ENCODE measurements around the gene RAB3D.
A peak's percentile ranks its signal among the peaks of the same experiment; 100 is the strongest.

DNA sequence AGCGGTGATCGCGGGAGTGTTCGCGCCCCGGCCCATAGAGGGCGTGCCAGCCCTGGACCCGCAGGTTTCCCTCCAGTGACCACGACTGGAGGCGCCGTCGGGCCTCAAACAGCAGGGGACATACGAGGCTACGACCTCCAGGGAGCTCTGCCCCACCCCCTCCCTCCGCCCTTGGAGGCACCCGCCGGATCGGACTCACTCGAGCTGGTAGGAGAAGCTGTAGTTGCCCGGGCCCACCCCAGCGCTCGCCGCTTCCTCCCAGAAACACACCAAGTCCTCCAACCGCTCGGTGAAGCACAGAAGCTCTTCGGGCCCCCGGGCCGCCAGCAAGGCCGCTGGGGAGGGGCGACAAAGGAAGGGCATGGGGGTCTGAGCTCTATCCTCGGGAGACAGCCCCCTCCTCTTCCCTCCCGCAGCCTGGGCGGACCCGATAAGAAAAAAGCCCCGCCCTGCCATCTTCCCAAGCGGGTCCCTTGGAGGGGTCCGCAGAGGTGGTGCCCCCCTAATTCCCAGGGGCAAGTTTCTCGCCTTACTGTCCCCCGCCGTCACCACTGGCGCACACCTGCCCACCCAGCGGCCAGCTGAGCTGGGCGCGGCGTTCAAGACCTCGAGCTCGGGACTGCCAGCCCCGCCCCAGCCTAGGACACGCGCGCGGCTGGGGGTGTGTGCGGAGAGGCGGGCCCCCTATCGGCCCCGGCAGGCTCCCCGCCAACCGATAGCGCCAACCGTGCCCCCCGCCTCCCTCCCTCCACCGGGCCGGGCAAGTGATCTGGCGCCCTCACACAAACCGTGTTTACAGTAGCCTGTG lies 43.6 kb upstream of the RAB3D start:
- peak; percentile 81 to 91 for TF ChIP-seq CTCF (conservative IDR thresholded peaks at IDR 0.05; ENCODE audit: low read depth in 2 of 2)
- TF ChIP-seq, protein P1, sequence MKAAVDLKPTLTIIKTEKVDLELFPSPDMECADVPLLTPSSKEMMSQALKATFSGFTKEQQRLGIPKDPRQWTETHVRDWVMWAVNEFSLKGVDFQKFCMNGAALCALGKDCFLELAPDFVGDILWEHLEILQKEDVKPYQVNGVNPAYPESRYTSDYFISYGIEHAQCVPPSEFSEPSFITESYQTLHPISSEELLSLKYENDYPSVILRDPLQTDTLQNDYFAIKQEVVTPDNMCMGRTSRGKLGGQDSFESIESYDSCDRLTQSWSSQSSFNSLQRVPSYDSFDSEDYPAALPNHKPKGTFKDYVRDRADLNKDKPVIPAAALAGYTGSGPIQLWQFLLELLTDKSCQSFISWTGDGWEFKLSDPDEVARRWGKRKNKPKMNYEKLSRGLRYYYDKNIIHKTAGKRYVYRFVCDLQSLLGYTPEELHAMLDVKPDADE (IDR thresholded peaks at IDR 0.05): no peak
- TF ChIP-seq POLR2AphosphoS5 (IDR thresholded peaks at IDR 0.05; ENCODE audit: low read depth): no peak
- TF ChIP-seq EZH2phosphoT487 (IDR thresholded peaks at IDR 0.05; ENCODE audit: unreplicated experiment): no peak
- TF ChIP-seq CREB1 (CRISPR knock-in tag; IDR thresholded peaks at IDR 0.05; ENCODE audit: low read depth): peak; percentile 75
- TF ChIP-seq EZH2 (IDR thresholded peaks at IDR 0.05; ENCODE audit: low read depth, unreplicated experiment): no peak
- no peak for TF ChIP-seq REST (IDR thresholded peaks at IDR 0.05; ENCODE audit: unreplicated experiment)
